ENCODE data around the gene YPEL4. TPM values are rescaled to one million over a fixed set of nuclear protein-coding genes. Genes with fewer than 3 reads are reported as not detected.
"Not testable (repeated sequence)": the region's sequence is repeated elsewhere in the genome, so short reads cannot be mapped to it uniquely, and the experiment has no call there.

YPEL4 gene, protein sequence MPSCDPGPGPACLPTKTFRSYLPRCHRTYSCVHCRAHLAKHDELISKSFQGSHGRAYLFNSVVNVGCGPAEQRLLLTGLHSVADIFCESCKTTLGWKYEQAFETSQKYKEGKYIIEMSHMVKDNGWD
- under 1 TPM in 2 of 4 donors, not detected in 2; 0.56 to 0.95 TPM for total RNA-seq

DNA sequence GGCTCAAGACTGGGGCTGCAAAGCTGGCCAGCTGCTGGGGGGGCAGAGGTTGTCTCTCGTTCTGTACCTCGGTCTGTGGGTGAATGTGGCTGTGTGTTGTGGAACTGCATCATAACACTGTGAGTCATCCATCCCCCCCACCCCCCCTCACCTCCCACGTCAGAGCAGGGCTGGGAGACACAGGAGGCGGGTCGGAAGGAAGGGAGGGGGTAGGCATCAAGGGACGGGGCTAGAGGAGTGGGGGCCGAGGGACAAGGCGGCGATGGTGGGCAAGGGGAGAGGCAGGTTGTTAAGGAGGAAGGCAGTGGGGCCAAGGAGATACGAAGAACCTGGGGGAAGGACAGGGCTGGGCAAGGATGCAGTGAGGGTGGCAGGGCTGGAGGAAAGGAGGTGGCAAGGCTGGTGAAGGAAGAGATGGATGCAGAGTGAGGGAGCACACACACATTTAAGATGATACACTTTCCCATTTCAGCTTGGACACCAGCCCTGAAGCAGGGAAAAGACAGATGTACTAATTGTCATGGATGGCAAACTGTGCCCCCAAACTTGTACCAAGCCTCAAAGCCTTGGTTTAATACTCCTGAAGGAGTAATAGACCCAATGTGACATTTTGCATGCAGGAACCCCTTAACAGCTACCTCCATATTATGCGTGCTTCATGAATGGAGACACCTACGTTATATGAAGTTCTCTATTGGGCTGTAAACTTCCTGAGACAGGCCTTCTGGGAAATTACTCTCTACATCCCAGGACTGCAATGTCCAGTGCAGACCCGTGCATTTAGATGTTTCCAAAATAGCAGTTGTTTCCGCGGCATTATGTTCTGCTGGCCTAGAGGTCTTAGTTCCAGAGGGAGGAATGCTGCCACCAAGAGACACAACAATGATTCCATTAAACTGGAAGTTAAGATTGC is at the start of gene YPEL4:
Gene YPEL4 (minus strand): TSS at position 87 of the 913 bp plus-strand sequence. CDS start 2,805 bp downstream, outside the sequence.
- Histone ChIP-seq H3K9me3 (no peaks in the 10 kb centered on the region), H3K36me3 (no peaks in the 10 kb centered on the region), H3K4me3 (peak within 1 kb of the TSS; percentile 9 to 58 (median 40)), H3K4me1 (peaks cover 31 to 54% (median 43%) of the 10 kb centered on the region in 3 donors), H3K27me3 (peaks cover 7 to 65% (median 14%) of the 10 kb centered on the region in 4 donors), H3K27ac (peak within 1 kb of the TSS in 3 of 4 donors; percentile 6 to 76 (median 34))
- intact Hi-C loops (cut with DNase I) = loop anchor here (5.0 kb wide), 1 partner anchor 168 kb away; no protein-coding TSS in a partner anchor
- 9 to 16% methylated on average over 9 to 15 of the region's 15 CpGs for WGBS, 2 donors
- no peak for DNase-seq
- no peak for TF ChIP-seq POLR2A (IDR thresholded peaks at IDR 0.05)
- TF ChIP-seq, protein P1, sequence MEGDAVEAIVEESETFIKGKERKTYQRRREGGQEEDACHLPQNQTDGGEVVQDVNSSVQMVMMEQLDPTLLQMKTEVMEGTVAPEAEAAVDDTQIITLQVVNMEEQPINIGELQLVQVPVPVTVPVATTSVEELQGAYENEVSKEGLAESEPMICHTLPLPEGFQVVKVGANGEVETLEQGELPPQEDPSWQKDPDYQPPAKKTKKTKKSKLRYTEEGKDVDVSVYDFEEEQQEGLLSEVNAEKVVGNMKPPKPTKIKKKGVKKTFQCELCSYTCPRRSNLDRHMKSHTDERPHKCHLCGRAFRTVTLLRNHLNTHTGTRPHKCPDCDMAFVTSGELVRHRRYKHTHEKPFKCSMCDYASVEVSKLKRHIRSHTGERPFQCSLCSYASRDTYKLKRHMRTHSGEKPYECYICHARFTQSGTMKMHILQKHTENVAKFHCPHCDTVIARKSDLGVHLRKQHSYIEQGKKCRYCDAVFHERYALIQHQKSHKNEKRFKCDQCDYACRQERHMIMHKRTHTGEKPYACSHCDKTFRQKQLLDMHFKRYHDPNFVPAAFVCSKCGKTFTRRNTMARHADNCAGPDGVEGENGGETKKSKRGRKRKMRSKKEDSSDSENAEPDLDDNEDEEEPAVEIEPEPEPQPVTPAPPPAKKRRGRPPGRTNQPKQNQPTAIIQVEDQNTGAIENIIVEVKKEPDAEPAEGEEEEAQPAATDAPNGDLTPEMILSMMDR (IDR thresholded peaks at IDR 0.05) = no peak

DNA sequence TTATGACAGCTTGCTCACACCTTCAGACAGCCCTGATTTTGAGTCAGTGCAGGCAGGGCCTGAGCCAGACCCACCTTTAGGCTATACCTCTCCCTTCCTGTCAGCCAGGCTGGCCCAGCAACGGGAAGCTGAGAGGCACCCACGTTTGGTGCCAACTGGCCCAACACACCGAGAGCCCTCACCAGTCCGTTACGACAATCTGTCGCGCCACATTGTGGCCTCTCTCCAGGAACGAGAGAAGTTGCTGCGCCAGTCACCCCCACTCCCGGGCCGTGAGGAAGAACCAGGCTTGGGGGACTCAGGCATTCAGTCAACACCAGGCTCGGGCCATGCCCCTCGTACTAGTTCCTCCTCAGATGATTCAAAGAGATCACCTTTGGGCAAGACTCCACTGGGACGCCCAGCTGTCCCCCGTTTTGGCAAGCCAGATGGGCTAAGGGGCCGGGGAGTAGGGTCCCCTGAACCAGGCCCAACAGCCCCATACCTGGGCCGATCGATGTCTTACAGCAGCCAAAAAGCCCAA is 49.2 kb upstream of the YPEL4 start:
- no peak for DNase-seq
- peaks cover 31 to 99% (median 72%) of the 10 kb centered on the region in 3 donors for H3K36me3 ChIP-seq
- H3K4me1 ChIP-seq = no peaks in the 10 kb centered on the region
- no peak overlapping the region for H3K4me3 ChIP-seq
- no peaks in the 10 kb centered on the region for H3K27me3 ChIP-seq
- no peak for TF ChIP-seq POLR2A (IDR thresholded peaks at IDR 0.05)
- TF ChIP-seq, protein P1 (IDR thresholded peaks at IDR 0.05) = no peak
- H3K27ac ChIP-seq = no peak overlapping the region
- intact Hi-C loops (cut with DNase I) = no loop called here
- WGBS, 2 donors = 82 to 92% methylated on average over 8 to 12 of the region's 18 CpGs
- no peaks in the 10 kb centered on the region for H3K9me3 ChIP-seq

DNA sequence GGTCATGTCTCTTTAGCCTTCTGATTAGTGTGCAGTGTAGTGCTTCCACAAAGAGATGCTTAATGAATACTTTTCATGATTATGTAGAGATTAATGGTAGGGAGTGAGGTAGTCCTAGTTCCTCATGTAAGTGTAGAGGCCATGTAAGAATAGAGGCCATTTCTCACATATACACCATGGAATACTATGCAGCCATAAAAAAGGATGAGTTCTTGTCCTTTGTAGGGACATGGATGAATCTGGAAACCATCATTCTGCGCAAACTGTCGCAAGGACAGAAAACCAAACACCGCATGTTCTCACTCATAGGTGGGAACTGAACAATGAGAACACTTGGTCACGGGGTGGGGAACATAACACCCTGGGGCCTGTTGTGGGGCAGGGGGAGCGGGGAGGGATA is 40.8 kb upstream of the YPEL4 start:
- 95 to 100% methylated on average over 5 of the region's 5 CpGs for WGBS, 2 donors
- H3K4me3 ChIP-seq; H3K27ac ChIP-seq; H3K9me3 ChIP-seq; intact Hi-C loops (cut with DNase I); DNase-seq; H3K27me3 ChIP-seq; H3K4me1 ChIP-seq: not testable (repeated sequence)
- H3K36me3 ChIP-seq = peaks cover 40 to 100% (median 73%) of the 10 kb centered on the region in 3 donors

DNA sequence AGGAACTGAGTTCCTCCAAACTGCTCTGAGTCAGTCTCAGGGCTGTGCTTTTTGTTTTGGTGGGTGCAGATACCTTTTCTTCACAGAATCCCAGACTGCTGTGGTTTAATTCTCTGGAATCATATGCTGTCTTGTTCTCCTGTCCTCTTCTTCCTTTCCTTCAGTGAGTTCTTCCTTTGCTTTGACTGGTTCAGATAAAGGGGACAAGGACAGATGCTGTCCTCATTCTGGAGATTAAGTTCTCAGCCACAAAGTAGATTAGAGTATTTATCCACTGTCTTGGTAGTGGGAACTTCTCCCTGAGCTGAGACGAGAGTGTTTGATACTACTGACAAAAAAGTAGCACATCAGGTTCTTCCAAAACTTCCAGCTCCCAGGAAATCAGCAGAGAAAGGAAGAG is 31.5 kb upstream of the YPEL4 start:
- no peak for TF ChIP-seq POLR2A (IDR thresholded peaks at IDR 0.05)
- TF ChIP-seq, protein P1 (IDR thresholded peaks at IDR 0.05) = no peak
- intact Hi-C loops (cut with DNase I) = no loop called here
- WGBS, 2 donors = 38 to 50% methylated on average over 1 of the region's 1 CpG
- Histone ChIP-seq H3K9me3 (no peaks in the 10 kb centered on the region), H3K4me1 (peaks cover 10 to 67% (median 26%) of the 10 kb centered on the region in 3 donors), H3K27ac (peak overlapping the region; percentile 77 to 90 (median 89)), H3K36me3 (peaks cover 3 to 77% (median 10%) of the 10 kb centered on the region in 3 donors), H3K4me3 (no peak overlapping the region), H3K27me3 (no peaks in the 10 kb centered on the region)
- DNase-seq = no peak

DNA sequence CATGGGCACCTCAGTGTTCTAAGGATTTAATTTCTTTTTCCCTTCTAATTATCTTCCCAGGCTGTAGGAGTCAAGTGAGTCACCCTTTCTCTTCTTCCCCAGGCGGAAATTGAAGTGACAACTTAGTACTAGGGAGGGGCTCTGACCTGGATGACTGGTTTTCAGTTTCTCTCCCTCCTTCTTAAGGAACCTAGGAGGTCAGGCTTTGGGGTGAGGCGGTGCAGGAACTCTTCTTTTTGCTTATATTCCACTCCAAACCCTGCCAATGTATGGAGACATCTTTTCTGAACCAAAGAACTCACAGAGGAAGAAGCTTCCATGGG is 30.8 kb upstream of the YPEL4 start:
- Histone ChIP-seq H3K27ac (peak overlapping the region; percentile 77 to 90 (median 89)), H3K4me1 (peaks cover 12 to 74% (median 33%) of the 10 kb centered on the region in 3 donors), H3K9me3 (no peaks in the 10 kb centered on the region), H3K27me3 (no peaks in the 10 kb centered on the region), H3K36me3 (peaks cover 3 to 77% (median 10%) of the 10 kb centered on the region in 3 donors), H3K4me3 (peak overlapping the region in 3 of 4 donors; percentile 14 to 25 (median 15))
- no peak for DNase-seq
- TF ChIP-seq, protein P1 (IDR thresholded peaks at IDR 0.05) = no peak
- TF ChIP-seq POLR2A (IDR thresholded peaks at IDR 0.05) = no peak
- intact Hi-C loops (cut with DNase I) = no loop called here
- WGBS, 2 donors = 31 to 45% methylated on average over 2 of the region's 2 CpGs

All from esophagus squamous epithelium (tissue), 5 donors.